ENCODE measurements around the gene SLC35F3.

The SLC35F3 gene

DNA sequence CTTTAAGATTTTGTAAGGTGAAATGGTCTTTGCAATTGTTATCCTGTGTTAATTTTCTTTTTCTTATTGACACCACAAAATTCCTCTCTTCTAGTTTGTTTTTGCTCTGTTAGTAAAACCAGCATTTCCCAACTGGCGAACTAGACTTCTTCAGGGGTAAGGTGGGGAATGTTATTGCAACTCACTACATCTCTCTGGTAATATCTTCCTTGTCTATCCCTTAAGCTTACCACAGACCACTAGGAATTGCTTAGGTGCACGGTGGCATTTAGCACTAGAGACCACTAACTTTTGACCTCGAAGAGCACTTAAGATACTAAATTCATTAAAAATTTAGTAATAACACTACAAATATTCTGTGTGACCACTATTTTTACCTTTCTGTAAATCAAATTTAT, 464.6 kb downstream of the SLC35F3 start:
- DNase-seq (ENCODE audit: low read depth), result no peak
- TF ChIP-seq POLR2A (IDR thresholded peaks at IDR 0.05; ENCODE audit: extremely low read depth, insufficient read length) (no peak), MAX (IDR thresholded peaks at IDR 0.05; ENCODE audit: low read depth, low read length) (no peak), MYC (IDR thresholded peaks at IDR 0.05; ENCODE audit: low read depth, low read length) (no peak)
- TF ChIP-seq, protein P1, sequence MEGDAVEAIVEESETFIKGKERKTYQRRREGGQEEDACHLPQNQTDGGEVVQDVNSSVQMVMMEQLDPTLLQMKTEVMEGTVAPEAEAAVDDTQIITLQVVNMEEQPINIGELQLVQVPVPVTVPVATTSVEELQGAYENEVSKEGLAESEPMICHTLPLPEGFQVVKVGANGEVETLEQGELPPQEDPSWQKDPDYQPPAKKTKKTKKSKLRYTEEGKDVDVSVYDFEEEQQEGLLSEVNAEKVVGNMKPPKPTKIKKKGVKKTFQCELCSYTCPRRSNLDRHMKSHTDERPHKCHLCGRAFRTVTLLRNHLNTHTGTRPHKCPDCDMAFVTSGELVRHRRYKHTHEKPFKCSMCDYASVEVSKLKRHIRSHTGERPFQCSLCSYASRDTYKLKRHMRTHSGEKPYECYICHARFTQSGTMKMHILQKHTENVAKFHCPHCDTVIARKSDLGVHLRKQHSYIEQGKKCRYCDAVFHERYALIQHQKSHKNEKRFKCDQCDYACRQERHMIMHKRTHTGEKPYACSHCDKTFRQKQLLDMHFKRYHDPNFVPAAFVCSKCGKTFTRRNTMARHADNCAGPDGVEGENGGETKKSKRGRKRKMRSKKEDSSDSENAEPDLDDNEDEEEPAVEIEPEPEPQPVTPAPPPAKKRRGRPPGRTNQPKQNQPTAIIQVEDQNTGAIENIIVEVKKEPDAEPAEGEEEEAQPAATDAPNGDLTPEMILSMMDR (IDR thresholded peaks at IDR 0.05; ENCODE audit: low read depth, low read length), result no peak
- H3K4me3 ChIP-seq (ENCODE audit: low read depth, low read length), result no peak overlapping the region

GRCh38 chr1:234369784-234370183, 465.3 kb downstream of the SLC35F3 start:
- DNase-seq (ENCODE audit: low read depth), result peak; percentile 19
- no peak overlapping the region for H3K4me3 ChIP-seq (ENCODE audit: low read depth, low read length)

GRCh38 chr1:234371414-234371813, 466.9 kb downstream of the SLC35F3 start:
- TF ChIP-seq MAX (IDR thresholded peaks at IDR 0.05; ENCODE audit: low read depth, low read length), result no peak
- TF ChIP-seq MYC (IDR thresholded peaks at IDR 0.05; ENCODE audit: low read depth, low read length), result no peak
- TF ChIP-seq, protein P1 (IDR thresholded peaks at IDR 0.05; ENCODE audit: low read depth, low read length), result no peak
- no peak for TF ChIP-seq POLR2A (IDR thresholded peaks at IDR 0.05; ENCODE audit: extremely low read depth, insufficient read length)
- H3K4me3 ChIP-seq (ENCODE audit: low read depth, low read length), result no peak overlapping the region
- no peak for DNase-seq (ENCODE audit: low read depth)

More at GRCh38 chr1:234369784-234370183, 465.3 kb downstream of the SLC35F3 start:
- TF ChIP-seq, protein P1 (IDR thresholded peaks at IDR 0.05; ENCODE audit: low read depth, low read length), result no peak
- TF ChIP-seq POLR2A (IDR thresholded peaks at IDR 0.05; ENCODE audit: extremely low read depth, insufficient read length) (no peak), MAX (IDR thresholded peaks at IDR 0.05; ENCODE audit: low read depth, low read length) (no peak), MYC (IDR thresholded peaks at IDR 0.05; ENCODE audit: low read depth, low read length) (no peak)

DNA sequence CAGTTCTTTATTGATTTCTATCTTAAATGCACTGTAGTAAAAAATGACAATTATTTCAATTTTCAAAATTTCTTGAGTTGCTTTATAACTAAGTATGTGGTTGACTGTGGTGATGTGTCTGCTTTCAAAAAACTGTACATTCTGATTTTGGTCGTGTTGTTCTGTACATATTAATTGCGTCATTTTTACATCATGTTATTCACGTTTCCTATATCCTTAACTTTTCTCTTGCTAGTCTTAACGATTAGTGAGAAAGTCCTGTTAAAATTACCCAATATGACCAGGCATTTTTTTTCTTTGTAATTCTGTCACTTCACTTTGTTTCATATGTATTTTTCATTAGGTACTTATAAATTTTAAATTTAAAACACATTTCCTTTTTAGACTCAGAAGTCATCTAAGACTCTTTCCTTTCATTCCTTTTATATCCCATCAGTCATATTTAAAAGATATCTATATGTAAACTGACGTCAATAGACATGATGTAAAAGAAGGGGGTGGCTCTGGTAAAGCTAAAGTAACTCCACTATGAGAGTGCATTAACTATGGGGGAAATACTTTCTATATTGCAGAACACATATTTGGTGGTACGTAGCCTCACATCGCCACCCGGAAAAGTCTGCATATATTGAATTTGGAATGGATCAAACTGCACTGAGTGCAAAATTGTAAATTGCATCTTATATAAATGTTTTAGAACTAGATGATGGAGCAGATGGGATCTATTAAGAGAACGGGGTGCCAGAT, 467.7 kb downstream of the SLC35F3 start:
- H3K4me3 ChIP-seq (ENCODE audit: low read depth, low read length), result peak overlapping the region; percentile 89
- DNase-seq (ENCODE audit: low read depth), result peak; percentile 27
- no peak for TF ChIP-seq MAX (IDR thresholded peaks at IDR 0.05; ENCODE audit: low read depth, low read length)
- TF ChIP-seq, protein P1 (IDR thresholded peaks at IDR 0.05; ENCODE audit: low read depth, low read length), result no peak
- TF ChIP-seq MYC (IDR thresholded peaks at IDR 0.05; ENCODE audit: low read depth, low read length), result no peak
- TF ChIP-seq POLR2A (IDR thresholded peaks at IDR 0.05; ENCODE audit: extremely low read depth, insufficient read length), result no peak

GRCh38 chr1:234373064-234373958, 468.8 kb downstream of the SLC35F3 start, which contains the start of gene COA6:
COA6 (plus strand) TSS chr1:234373456; CDS start chr1:234373467, 11 bp downstream.
- TF ChIP-seq, protein P1 (IDR thresholded peaks at IDR 0.05; ENCODE audit: low read depth, low read length), result no peak
- TF ChIP-seq MAX (IDR thresholded peaks at IDR 0.05; ENCODE audit: low read depth, low read length) (peak; percentile 73), POLR2A (IDR thresholded peaks at IDR 0.05; ENCODE audit: extremely low read depth, insufficient read length) (peak; percentile 90), MYC (IDR thresholded peaks at IDR 0.05; ENCODE audit: low read depth, low read length) (peak; percentile 92)
- peak; percentile 98 for DNase-seq (ENCODE audit: low read depth)
- peak within 1 kb of the TSS; percentile 89 for H3K4me3 ChIP-seq (ENCODE audit: low read depth, low read length)

Data from NB4 (cell line).